Activated CD4-positive, alpha-beta T cell treated with anti-CD3 and anti-CD28 coated beads, Interleukin-2, amount 50 U/mL, for 24 hours (primary cell): ENCODE data around the gene SPAG9.

Source experiments
- DNase-seq, 2 donors: peaks; one replicate each; pipeline ENCODE4 v3.0.0-alpha.2; 2020; ENCODE audit warnings: low read depth in 1 of 2, low spot score in 1 of 2

The SPAG9 gene

DNA sequence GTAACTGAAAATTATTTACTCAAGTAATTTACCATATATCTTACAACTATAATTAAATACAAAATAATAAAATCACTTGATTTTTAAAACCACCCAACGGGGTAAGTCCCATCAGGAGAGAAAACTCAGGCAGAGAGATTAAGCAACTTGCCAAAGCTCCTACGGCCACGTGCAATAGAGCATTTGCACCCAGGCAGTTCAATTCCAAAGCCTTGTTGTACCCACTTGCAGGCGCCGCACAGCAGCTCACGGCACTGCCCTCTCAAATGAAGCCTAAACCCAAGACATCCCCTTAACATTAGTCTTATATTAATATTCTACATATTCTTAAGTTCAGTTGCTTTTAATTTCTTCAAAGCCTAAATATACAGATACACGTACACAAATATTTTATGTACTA is 75.7 kb downstream of the SPAG9 start:
- DNase-seq: no peak

DNA sequence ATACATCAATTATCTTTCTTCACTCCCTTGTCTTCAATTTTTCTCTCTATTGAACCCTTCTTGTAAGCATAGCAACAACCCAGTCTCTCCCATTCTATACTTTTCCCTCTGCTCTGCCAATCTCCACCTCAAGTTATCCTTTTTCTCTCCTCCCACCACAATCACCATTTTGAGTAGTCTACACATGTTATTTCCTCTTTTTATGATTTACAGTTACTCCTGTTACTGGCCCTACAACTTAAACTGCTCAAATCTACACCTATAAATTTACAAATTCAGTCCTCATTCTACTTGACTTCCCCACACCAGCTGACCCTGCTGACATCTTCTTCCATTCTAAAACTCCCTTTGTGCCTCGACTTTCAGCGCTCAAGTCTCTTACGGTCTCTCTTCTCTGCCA is 84.6 kb downstream of the SPAG9 start:
- no peak for DNase-seq

DNA sequence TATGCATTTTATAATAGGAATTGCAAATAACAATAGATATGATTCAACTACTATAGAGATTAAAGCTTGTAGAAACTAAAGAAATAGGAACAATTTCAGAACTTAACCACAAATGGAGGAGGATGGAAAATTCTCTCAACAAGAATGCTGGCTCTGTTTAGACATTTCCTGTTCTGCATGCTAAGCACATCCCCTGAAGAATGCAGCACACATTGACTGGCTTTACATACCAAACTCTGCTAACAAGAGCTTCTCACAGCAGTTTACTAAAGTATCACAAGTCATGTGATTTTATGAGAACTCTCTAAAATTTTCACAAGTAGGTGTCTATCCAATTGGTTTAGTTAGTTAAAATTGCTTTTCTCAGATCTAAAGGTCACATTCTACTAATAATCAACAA is 85.2 kb downstream of the SPAG9 start:
- no peak for DNase-seq

DNA sequence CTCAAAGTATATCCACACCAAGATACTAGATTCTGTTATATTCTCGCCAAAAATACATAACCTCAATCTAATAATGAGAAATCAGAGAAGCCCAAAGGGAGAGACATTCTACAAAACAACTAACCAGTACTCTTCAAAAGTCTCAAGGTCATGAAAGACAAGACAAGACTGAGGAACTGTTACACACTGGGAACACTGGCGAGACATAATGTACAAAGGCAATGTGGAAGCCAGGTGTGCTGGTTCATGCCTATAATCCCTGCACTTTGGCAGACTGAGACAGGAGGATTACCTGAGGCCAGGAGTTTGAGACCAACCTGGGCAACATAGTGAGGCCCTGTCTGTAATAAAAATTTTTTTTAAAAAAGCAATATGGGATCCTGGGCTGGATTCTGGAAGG is 85.9 kb downstream of the SPAG9 start:
- no peak for DNase-seq

DNA sequence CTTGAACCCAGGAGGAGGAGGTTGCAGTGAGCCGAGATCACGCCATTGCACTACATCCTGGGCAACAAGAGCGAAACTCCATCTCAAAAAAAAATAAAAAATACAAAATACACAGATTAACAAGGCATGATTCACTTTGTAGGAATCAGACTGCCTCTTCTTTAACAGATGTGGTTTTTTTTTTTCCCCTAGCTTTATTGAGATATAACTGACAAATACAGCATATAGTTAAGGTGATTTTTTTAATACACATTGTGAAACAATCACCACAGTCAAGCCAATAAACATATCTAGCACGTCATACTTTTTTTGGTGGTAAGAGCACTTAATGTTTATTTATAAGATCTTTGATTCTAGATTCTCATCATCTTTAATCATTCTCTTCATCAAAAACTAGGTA is 87.8 kb downstream of the SPAG9 start:
- no peak for DNase-seq

DNA sequence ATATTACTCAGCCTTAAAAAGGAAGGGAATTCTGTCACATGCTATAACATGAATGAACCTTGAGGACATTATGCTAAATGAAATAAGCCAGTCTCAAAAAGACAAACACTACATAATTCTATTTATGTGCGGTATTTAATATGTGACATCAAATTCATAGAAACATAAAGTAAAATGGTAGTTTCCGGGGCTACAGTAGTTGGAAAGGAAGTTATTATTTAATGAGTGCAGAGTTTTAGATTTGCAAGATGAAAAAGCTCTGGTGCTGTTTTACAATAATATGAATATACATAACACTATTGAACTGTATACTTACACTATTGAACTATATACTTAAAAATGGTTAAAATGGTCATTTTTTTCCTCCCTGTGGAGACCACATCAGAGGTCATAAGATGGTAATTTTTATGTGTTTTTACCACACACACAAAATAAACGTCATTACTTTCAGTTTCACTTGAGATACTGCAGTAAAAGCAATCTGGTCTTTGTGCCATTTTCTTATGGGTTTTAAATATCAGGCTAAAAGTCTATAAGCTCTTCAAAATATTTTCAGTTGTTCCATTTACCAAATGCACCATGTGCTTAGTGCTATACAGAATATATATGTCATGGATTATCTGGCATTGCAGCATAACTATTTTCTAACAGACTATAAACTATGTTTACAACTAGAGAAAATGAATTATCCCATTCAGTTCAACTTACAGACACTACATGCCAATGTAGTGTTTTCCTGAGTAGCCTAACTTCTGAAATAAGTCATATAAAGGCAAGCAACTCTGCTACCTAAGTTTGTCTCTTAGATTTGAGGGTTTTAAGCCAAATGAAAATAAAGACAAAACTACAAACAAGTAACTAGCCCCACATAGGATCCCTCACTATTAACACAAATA is 90.9 kb downstream of the SPAG9 start:
- DNase-seq: no peak

DNA sequence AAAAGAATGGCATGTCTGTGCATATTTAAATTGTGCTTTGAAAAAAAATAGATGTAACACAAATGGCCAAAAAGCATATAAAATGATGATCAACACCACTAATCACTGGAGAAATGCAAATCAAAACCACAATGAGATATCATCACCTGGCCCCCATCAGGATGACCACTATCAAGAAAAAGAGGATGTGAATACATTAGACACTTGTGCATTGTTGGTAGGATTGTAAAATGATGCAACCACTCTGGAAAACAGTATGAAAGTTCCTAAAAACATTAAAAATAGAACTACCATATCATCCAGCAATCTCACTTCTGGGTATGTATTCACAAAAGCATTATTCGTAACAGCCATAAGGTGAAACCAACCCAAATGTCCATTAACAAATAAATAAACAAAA is 91.5 kb downstream of the SPAG9 start:
- DNase-seq: no peak

DNA sequence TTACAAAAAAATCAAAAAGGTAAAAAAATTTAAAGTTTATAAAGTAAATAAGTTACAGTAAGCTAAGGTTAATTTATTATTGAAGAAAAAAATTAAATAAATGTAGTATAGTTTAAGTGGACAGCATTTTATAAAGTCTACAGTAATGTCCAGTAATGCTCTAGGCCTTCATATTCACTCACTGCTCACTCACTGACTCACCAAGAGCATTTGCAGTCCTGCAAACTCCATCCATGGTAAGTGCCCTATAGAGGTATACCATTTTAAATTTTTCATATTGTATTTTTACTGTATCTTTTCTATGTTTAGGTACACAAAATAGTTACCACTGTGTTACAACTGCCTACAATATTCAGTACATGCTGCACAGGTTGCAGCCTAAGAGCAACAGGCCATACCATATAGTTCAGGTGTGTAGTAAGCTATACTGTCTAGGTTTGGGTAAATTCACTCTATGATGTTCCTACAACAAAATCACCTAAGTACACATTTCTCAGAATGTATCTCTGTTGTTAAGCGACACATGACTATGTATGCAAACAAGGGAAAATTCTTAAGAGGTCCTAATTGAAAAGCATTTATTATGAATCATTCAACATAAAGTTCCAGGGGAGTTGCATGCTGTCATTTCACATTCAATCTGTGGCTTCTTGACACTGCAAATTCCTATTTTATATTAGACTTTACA is 92.3 kb downstream of the SPAG9 start:
- no peak for DNase-seq

DNA sequence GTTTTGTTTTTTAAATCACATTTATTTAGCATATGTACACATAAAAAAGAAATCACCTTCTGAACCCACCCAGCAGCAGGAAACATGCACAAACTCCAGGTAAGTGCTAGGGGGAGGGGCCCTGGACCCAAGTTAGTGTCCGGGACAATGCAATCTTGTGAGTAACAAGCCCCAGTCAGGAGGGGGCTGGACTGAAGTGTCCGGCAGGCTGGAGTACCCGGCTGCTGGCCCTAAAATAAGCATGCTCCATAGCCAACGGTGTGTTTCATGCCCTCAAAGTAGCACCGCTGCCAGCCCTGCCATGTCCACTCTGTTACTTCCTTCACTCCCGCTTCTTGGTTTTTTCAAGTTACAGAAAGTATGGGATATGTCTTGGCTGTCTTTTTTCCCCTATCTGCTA is 102.1 kb downstream of the SPAG9 start:
- DNase-seq: no peak

DNA sequence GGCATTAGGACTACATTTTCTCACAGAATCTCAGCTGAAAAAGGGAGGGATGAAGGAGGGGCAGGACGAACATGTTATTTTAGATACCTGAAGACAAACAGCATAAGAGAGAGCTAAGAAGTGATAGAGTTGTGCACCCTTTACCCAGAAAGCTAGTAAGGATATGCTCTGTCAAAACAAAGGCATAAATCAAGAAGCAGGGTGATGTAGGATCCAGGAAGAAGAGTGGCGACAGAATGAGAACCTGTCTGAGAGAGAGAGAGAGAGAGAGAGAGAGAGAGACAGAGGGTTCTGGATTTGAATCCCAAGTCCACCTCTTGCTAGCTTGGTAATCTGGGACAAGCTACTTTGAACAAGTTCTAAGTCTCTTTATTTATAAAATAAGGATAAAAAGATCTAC is 103.4 kb downstream of the SPAG9 start:
- DNase-seq: no peak

DNA sequence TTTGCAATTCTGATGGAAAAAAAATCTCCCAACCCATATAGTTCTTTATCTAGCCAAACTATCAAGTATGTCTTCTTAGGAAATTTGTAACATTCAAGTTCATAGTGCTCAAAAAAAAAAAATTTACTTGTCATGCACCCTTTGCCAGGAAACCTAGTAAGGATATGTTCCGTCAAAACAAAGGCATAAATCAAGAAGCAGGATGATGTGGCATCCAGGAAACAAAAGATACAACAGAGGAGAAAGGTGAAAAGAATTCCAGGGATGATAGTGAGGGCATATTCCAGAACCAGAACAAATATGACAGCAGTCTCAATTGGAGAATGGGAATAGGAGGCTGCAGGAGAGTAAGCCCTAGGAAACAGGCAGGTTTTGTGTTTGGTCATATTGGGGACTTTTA is 104.6 kb downstream of the SPAG9 start:
- DNase-seq: no peak

DNA sequence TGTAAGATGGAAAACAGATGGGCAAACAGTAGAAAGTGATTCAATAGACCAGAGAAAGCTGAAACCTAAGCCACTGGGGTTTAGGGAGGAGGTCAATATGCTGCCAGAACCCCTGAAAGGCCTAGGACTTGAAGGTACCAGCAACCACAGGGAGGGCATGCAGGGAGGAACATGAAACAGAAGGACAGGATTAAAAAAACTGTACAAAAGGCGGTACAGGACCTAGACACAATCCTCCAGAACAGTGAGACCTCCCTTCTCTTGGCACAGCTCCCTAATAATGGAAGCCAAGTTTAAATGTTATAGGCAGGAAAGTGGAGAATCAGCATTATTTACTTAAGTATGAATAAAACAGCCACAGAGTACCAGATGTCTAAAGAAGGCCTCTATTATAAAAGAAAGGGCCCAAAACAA is 105.5 kb downstream of the SPAG9 start:
- DNase-seq: no peak

DNA sequence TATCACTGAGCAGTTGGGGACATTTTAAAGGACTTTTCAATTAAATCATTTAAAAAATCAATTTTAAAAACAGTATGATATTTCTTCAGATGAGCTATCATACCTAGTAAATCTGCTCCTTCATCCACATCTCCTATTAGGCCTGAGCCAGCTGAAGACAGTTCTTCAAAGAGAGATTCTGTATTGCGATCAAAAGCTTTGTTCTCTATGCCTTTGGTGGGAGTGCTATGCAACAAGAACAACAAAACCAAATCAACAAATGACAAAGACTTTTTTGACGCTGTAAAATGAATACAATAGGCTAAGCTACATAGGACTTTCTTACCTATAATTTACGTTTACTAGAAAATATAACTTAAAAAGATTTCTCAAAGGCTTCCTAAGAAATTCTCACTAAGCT is 106.5 kb downstream of the SPAG9 start:
- DNase-seq: no peak

DNA sequence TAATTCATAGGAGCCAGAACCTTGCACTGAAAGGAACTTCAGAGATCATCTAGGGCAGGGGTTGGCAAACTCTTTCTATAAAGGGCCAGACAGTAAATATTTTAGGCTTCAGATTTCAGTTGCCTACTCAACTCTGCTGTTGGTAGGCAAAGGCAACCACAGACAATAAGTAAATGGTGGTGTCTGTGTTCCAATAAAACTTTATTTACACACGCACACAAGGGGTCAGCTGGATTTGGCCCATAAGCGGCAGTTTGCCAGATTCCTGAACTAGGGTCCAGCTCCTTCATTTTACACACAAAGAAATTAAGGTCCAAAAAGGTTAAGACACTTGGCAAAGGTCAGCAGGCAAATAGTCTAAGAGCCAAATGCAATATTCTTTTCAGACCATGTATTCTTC is 107.3 kb downstream of the SPAG9 start:
- no peak for DNase-seq

DNA sequence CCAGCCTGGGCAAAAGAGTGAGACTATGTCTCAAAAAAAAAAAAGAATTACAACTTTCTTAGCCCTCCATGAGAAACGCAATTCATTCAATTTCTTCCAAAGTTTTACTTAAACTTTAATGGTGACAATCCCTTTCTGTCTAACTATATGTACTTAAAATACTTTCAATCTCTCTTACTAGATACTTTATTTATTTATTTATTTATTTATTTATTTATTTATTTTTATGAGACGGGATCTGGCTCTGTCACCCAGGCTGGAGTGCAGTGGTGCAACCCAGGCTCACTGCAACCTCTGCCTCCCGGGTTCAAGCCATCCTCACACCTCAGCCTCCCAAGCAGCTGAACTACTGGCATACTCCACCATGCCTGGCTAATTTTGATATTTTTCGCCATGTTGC is 108.1 kb downstream of the SPAG9 start:
- DNase-seq: no peak

DNA sequence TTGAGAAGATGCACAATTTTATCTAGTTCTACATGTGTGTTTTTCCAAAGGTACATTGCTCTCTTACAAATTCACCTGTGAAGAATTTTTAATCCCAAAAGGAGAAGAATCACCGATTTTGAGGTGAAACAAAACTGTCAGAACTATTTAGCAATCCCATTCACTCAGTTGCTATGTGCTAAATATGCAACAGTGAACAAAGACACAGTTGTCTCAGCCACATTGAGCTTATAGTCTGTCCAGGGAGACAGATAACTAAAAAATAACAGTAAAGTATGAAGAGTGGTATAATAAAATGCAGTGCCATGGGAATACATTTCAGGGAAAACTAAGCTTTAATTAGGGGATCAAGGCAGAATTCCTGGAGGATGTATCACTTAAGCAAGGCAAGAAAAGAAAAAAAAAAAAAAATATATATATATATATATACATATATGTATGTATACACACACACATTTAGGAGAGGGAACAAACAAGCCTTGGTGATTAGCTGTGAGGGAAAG is 110.4 kb downstream of the SPAG9 start:
- DNase-seq: no peak

DNA sequence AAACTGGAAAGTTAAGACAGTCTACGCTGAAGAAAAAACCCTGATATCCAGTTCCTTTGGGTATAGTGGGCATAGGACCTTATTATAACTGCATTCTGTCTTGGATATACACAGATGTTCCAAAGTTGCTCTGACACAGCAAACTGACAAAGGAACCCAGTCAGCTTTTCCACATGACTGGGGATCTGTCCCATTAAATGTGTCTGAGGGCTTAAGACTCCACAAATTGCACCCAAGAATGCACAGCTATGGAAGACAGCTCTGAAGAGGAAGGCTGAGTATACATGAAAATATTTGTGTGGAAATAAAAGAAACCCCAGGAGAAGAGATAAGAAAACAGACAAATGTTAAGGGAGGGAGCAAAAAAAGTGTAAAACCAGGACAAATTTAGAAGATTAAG is 114.1 kb downstream of the SPAG9 start:
- no peak for DNase-seq

DNA sequence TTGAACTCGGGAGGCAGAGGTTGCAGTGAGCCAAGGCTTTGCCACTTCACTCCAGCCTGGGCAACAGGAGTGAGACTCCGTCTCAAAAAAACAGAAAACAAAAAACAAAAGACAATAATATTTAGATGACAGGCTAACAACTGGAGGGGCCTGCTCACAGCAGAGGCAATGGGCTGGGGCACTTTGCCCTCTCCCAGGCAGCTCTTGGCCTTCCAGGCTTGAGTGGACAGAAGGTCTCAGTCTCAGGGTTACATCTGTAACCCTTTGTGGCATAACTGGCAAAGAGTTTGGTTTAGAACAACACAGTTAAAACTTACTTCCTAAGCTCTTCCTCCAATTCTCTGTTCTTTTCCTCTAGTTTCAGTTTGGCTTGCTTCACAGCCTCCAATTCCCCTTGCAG is 114.9 kb downstream of the SPAG9 start:
- no peak for DNase-seq

DNA sequence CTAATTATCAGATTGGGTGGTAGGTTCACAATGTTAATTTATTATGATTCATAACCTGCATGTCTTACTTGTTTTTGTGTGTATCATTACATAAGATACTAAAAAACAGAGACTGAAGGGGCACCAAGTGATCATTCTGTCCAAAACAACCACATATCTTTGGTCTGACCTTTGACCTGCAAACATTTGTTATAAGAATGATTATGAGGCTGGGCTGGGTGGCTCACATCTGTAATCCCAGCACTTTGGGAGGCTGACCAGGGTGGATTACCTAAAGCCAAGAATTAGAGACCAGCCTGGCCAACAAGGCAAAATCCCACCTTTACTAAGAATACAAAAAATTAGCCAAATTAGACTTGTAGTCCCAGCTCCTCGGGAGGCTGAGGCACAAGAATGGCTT is 116.4 kb downstream of the SPAG9 start:
- no peak for DNase-seq

DNA sequence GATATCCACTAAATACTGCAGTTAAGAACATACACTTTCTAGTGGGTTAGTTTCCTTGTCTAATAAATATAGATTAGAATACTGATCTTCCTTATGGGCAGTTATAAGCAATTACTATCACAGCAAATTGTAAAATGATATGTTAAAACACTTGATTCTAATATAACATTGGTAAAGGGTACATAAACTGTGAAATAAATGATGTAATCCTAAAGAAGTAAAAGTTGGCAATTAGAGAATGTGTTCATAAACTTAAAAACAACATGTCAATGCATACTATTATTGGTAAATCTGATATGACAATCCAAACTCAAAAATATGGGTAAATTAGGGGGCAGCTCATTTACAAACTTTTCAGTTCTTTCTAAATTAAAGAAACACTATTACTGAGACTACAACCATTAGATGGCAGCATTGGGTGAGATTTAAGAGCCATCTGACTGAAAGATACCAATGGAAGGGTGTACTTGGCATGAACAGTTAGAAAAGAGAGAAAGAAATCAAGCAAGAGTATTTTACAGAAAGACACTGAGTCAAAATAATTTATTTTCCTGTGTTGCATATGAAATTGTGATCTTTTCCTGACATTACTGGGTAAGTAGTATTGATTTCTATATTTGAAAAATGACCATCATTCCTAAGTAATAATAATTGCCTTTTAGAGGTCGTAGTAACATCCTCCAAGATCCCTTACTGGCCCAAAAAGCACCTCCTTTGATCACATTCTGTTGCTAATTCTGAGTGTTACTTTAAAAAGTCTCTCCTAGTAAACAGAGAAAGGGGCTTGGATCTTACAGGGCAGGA is 119.6 kb downstream of the SPAG9 start:
- peak in 1 of 2 donors; percentile 41 for DNase-seq

DNA sequence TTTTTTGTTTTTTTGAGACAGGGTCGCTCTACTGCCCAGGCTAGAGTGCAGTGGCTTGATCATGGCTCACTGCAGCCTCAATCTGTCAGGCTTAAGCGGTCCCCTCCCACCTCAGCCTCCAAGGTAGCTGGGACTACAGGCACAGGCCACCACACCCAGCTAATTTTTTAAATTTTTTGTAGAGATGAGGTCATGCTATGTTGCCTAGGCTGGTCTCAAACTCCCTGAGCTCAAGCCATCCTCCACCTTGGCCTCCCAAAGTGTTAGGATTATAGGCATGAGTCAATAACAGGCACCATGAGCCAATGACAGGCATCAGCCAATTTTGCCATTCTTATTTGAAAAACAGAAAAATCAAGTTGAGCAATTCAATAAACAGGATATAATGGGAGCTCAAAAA is 125.0 kb downstream of the SPAG9 start:
- DNase-seq: no peak

DNA sequence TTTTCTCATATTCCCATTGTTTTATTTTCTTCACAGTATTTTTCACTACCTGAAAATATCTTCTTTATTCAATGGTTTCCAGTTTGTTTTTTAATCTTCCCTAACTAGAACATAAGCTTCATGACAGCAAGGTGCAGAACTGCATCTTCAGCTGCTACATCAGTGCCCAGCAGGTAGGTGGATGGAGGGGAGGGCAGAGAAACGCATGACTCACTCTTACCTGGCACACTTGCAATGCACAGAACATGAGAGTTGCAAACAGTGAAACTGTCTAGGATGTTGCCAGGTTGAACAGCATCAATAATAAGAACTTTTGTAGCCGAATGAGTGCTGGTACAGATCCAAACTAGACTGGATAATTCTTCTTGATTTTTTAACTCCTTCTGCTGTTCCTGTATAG is 127.1 kb downstream of the SPAG9 start:
- DNase-seq: no peak
